ENCODE measurements around the gene MYO19.

MYO19 gene

GRCh38 chr17:36501963-36502362, 32.7 kb downstream of the MYO19 start:
- H3K36me3 Mint-ChIP-seq (ENCODE audit: low read depth): peaks cover 29% of the 10 kb centered on the region
- no peaks in the 10 kb centered on the region for H3K9me3 Mint-ChIP-seq
- no peaks in the 10 kb centered on the region for H3K4me1 Mint-ChIP-seq
- no peak overlapping the region for H3K4me3 Mint-ChIP-seq
- TF ChIP-seq CTCF (IDR thresholded peaks at IDR 0.05; ENCODE audit: unreplicated experiment in 3 of 3): no peak
- no peak overlapping the region for H3K27ac Mint-ChIP-seq
- no peaks in the 10 kb centered on the region for H3K27me3 Mint-ChIP-seq (ENCODE audit: low read depth)

- Mint-ChIP-seq H3K4me1 (peaks cover 4% of the 10 kb centered on the region), H3K4me3 (no peak overlapping the region), H3K9me3 (no peaks in the 10 kb centered on the region), H3K27me3 (ENCODE audit: low read depth) (no peaks in the 10 kb centered on the region), H3K36me3 (ENCODE audit: low read depth) (peaks cover 33% of the 10 kb centered on the region), H3K27ac (no peak overlapping the region)
- TF ChIP-seq CTCF (IDR thresholded peaks at IDR 0.05; ENCODE audit: unreplicated experiment in 3 of 3): no peak
Measured at GRCh38 chr17:36501351-36501750, 33.3 kb downstream of the MYO19 start.

- no peak for TF ChIP-seq CTCF (IDR thresholded peaks at IDR 0.05; ENCODE audit: unreplicated experiment in 3 of 3)
- Mint-ChIP-seq H3K36me3 (ENCODE audit: low read depth) (peaks cover 37% of the 10 kb centered on the region), H3K27me3 (ENCODE audit: low read depth) (no peaks in the 10 kb centered on the region), H3K9me3 (no peaks in the 10 kb centered on the region), H3K27ac (no peak overlapping the region), H3K4me3 (no peak overlapping the region), H3K4me1 (peaks cover 10% of the 10 kb centered on the region)
Measured at GRCh38 chr17:36500745-36501225, 33.9 kb downstream of the MYO19 start.

DNA sequence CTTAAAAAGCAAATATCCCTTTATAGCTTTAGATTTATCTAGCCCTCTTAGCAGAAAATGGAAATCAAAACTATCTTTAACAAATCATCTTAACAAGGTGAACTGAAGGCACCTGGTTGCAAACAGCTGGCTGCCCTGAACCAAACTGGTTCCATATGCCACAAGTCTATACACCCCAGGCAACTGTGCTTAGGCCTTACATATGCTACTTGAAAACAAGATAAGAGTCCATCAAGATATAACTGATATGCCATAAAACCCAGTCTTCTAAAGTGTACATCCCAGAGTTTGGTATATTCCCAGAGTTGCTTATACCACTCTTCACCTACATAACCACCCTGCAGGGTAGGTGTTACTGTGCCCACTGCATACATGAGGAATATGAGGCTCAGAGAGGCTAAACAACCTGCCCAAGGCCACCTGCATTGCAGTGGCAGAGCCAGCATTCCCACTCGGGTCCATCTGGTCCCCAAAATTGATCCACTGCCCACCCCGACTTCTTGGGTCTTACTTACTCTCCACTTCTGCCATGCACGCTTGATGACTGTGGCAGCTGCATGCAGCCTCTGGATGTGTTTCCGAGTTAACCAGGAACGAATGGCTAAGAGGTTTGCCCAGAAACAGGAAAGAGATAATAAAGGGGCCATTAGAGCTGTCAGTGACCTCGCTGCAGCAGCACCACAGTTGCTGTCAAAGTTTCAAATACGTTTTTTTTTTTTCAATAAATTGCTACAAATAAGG, 35.9 kb downstream of the MYO19 start:
- Mint-ChIP-seq H3K9me3 (no peaks in the 10 kb centered on the region), H3K4me1 (peaks cover 21% of the 10 kb centered on the region), H3K4me3 (no peak overlapping the region), H3K27me3 (ENCODE audit: low read depth) (no peaks in the 10 kb centered on the region), H3K27ac (no peak overlapping the region), H3K36me3 (ENCODE audit: low read depth) (peaks cover 48% of the 10 kb centered on the region)
- TF ChIP-seq CTCF (IDR thresholded peaks at IDR 0.05; ENCODE audit: unreplicated experiment in 3 of 3): no peak

- no peak overlapping the region for H3K27ac Mint-ChIP-seq
- no peaks in the 10 kb centered on the region for H3K9me3 Mint-ChIP-seq
- peaks cover 21% of the 10 kb centered on the region for H3K4me1 Mint-ChIP-seq
- no peak for TF ChIP-seq CTCF (IDR thresholded peaks at IDR 0.05; ENCODE audit: unreplicated experiment in 3 of 3)
- H3K4me3 Mint-ChIP-seq: no peak overlapping the region
- H3K27me3 Mint-ChIP-seq (ENCODE audit: low read depth): no peaks in the 10 kb centered on the region
- H3K36me3 Mint-ChIP-seq (ENCODE audit: low read depth): peaks cover 48% of the 10 kb centered on the region
Measured at GRCh38 chr17:36498155-36498554, 36.5 kb downstream of the MYO19 start.

All from nephron (organoid).